Kidney capillary endothelial cell (primary cell): ENCODE results near the gene IL32.
"Not testable (repeated sequence)": the region's sequence is repeated elsewhere in the genome, so short reads cannot be mapped to it uniquely, and the experiment has no call there.

Experiments used
- DNase-seq: peaks from one replicate; pipeline ENCODE4 v3.0.0-alpha.2; 2018; ENCODE audit warnings: low spot score

Gene IL32

GRCh38 chr16:3070608-3071111 lies 5.2 kb downstream of the IL32 start:
- no peak for DNase-seq

- DNase-seq = no peak
Measured at GRCh38 chr16:3071655-3072054, 6.2 kb downstream of the IL32 start.

DNA sequence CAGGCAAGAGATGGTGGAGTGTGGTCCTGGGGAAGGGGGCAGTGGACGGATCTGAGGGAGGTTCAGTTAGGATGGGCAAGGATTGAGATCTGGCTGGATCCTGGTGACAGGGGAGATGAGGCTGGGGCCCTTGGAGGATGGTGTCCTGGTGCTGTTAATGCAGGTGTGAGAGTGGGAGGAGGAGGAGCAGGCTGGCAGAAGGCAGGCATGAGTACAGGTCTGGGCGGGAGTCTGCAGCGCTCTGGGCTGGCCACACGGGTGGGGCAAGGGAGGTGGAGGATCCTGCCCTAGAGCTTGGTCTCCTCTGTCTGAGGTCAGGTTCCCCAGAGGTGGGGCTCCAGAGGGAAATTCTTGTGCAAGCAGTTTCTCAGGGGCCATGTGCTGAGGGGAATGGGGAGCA lies 6.7 kb downstream of the IL32 start:
- DNase-seq = not testable (repeated sequence)

DNA sequence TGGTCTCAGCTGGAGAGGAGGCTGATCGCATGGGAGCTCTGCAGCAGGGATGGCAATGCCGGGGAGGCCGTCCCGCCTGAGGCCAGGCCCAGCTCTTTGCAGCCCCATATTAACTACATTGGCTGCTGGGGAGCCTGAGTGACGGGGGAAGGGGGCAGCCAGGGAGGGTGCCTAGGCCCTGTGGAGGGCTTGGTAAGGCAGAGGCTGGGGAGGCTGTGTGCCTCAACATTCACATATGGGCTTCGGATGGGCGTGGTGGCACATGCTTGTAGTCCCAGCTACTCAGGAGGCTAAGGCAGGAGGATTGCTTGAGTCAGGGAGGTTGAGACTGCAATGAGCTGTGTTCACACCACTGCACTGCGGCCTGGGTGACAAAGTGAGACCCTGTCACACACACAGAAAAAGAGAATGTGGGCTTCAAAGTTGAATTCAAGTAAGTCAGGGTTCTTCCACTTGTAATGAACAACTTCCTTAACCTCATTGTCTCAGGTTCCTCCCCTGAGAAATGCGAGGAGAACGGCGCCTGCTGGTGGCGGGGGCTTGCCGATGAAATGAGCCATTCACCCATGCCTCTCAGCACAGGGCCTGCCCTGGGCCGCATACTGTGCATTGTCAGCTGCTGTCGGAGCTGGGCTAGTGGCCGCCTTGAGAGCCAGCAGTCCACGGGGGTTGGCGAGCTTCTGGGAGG lies 7.3 kb downstream of the IL32 start:
- DNase-seq = not testable (repeated sequence)

GRCh38 chr16:3073448-3073847 lies 8.0 kb downstream of the IL32 start:
- no peak for DNase-seq

- no peak for DNase-seq
Measured at GRCh38 chr16:3074860-3075522, 9.6 kb downstream of the IL32 start.

GRCh38 chr16:3075523-3075915 lies 10.1 kb downstream of the IL32 start:
- no peak for DNase-seq

GRCh38 chr16:3075946-3076345 lies 10.5 kb downstream of the IL32 start:
- not testable (repeated sequence) for DNase-seq

GRCh38 chr16:3076577-3076976 lies 11.1 kb downstream of the IL32 start:
- DNase-seq = no peak

DNA sequence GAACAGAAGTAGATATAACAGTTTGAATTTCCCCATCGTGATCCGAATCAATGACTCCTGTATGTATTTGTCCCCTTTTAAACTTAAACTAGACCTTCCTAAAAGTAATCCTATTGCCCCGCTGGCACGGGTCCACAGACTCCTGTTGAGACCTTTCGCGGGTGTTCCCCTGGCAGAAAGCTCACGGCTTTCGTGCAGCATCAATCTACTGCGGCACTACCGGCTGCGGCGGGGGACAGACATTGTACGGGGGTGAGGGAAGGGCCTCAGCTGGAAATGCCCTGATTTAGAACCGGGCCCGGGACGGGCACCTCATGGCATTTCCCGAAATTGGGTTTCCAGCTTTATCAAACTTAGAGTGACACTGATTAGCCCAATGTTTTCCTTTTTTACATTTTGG lies 14.6 kb downstream of the IL32 start:
- DNase-seq = no peak

GRCh38 chr16:3081957-3082356 lies 16.5 kb downstream of the IL32 start:
- DNase-seq = not testable (repeated sequence)

DNA sequence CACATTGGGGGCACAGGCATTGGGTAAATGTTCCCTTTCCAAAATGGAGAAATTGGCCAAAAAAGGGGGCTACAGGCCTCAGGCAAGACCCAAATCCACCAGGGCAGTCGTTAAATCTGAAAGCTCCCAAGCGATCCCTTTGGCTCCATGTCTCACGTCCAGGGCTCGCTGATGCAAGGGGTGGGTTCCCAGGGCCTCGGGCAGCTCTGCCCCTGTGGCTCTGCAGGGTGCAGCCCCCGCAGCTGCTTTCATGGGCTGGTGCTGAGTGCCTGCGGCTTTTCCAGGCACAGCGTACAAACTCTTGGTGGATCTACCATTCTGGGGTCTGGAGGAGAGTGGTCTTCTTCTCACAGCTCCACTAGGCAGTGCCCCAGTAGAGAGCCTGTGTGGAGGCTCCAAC lies 18.0 kb downstream of the IL32 start:
- not testable (repeated sequence) for DNase-seq

GRCh38 chr16:3084491-3084890 lies 19.1 kb downstream of the IL32 start:
- DNase-seq = no peak

- no peak for DNase-seq
Measured at GRCh38 chr16:3084969-3085670, 19.7 kb downstream of the IL32 start.

GRCh38 chr16:3085868-3086595 lies 20.6 kb downstream of the IL32 start:
- DNase-seq = no peak

- DNase-seq = peak; percentile 71
Measured at GRCh38 chr16:3086596-3087242, 21.3 kb downstream of the IL32 start.

DNA sequence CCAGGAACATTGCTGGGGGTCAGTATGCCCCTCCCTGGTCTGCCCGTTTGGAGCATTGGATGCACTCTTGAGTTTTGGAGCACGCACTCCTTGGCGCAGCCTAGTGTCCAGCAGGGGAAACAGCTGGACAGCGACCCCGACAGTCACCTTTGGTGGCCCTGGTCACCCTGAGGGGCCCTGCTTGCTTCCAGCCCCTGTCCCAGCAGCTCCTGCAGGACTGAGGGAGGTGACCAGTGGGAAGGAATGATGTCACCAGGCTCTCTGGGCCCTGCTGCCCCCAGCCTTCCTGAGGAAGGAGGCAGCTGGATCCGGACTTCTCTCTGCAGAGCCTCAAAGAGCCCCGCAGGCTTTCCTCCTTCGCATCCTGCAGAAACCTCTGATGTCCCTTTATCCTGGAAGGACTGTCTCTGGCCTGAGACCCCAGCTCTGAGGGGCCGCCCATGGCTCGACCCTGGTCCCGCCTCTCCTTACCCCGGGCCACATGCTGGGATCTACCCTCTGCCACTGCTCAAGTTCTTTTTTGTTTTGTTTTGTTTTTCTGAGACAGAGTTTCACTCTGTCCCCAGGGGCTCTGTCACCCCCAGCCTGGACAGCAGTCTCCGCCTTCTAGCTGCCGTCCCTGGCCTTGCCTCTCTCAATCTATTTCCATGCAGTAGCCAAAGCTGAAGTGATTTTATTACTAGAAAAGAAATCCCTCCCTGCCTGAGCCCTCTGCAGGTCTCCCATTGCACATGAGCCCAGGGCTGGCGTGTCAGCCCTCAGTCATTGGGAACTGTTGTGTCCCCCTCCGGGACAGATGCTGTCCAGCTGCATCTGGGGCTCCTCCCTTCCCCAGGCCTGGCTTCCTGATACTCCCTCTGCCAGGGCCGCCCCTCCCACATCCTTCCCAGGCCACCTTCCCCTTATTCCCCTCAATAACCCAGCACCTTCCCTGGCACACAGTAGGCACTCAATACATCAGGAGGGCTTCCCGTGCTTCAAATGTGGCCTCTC lies 22.1 kb downstream of the IL32 start:
- DNase-seq = peak; percentile 91

DNA sequence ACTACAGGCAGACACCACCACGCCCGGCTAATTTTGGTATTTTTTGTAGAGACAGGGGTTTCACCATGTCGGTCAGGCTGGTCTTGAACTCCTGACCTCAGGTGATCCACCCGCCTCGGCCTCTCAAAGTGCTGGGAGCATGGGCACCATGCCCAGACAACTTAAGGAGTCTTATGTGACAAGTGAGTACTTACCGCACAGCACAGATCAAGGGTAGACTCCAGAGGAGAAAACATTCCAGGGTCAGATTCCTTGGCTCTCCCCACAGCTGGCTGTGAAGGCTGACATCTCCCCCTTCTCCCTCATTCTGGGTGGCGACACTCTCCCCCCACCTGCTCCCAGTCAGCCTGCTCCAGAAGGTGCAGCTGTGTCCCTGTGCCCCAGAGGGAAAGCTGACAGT lies 23.0 kb downstream of the IL32 start:
- no peak for DNase-seq

GRCh38 chr16:3088925-3089716 lies 23.7 kb downstream of the IL32 start:
- no peak for DNase-seq
